ENCODE results near the gene HSFX1. TPM values are rescaled to one million over a fixed set of nuclear protein-coding genes. Genes with fewer than 3 reads are reported as not detected.

HSFX1 gene
- total RNA-seq, 2 experiments from 2014 or later: 0.31 to 0.61 TPM

DNA sequence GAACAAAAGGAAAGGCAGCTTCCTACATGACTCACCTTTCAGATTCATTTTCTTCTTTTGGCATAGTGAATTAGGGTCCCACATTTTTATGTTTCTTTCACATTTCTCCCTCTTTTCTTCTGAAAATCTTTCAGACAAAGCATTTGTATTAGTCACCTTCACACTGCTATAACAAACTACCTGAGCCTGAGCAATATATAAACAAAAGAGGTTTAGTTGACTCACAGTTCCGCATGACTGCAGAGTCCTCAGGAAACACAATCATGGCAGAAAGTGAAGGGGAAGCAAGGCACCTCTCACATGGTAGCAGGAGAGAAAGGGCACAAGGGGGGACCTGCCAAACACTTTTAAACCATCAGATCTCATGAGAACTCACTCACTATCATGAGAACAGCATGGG, 44.8 kb downstream of the HSFX1 start:
- TF ChIP-seq, protein P1, sequence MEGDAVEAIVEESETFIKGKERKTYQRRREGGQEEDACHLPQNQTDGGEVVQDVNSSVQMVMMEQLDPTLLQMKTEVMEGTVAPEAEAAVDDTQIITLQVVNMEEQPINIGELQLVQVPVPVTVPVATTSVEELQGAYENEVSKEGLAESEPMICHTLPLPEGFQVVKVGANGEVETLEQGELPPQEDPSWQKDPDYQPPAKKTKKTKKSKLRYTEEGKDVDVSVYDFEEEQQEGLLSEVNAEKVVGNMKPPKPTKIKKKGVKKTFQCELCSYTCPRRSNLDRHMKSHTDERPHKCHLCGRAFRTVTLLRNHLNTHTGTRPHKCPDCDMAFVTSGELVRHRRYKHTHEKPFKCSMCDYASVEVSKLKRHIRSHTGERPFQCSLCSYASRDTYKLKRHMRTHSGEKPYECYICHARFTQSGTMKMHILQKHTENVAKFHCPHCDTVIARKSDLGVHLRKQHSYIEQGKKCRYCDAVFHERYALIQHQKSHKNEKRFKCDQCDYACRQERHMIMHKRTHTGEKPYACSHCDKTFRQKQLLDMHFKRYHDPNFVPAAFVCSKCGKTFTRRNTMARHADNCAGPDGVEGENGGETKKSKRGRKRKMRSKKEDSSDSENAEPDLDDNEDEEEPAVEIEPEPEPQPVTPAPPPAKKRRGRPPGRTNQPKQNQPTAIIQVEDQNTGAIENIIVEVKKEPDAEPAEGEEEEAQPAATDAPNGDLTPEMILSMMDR (IDR thresholded peaks at IDR 0.05): no peak
- H3K4me1 Mint-ChIP-seq (ENCODE audit: low read depth): peaks cover 6% of the 10 kb centered on the region
- no peak overlapping the region for H3K27ac Mint-ChIP-seq
- intact Hi-C loops (cut with micrococcal nuclease): no loop called here
- ATAC-seq (peak; percentile 42), DNase-seq (no peak)
- no peaks in the 10 kb centered on the region for H3K9me3 Mint-ChIP-seq
- H3K36me3 Mint-ChIP-seq (ENCODE audit: low read depth): no peaks in the 10 kb centered on the region
- ChIA-PET POLR2A (no interaction called here), CTCF (no interaction called here)
- no peak overlapping the region for H3K4me3 Mint-ChIP-seq
- peaks cover 16% of the 10 kb centered on the region for H3K27me3 Mint-ChIP-seq

DNA sequence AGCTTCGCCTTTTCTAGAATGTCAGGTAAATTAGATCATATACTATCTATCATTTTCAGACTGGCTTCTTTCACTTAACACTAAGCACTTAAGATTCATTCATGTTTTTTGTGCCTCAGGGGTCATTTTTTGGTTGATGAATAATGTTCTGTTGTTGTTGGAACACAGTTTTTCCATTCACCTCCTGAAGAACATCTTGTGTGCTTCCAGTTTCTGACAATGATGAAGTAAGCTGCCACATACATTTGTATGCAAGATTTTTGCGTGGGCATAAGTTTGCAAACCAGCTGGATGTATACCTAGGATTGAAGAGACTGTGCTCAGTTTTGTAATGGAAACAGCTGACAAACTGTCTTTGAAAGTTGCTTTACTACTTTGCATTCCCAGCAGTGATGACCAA, 45.5 kb downstream of the HSFX1 start:
- H3K4me3 Mint-ChIP-seq: no peak overlapping the region
- peaks cover 15% of the 10 kb centered on the region for H3K27me3 Mint-ChIP-seq
- H3K36me3 Mint-ChIP-seq (ENCODE audit: low read depth): no peaks in the 10 kb centered on the region
- peaks cover 6% of the 10 kb centered on the region for H3K4me1 Mint-ChIP-seq (ENCODE audit: low read depth)
- intact Hi-C loops (cut with micrococcal nuclease): no loop called here
- TF ChIP-seq, protein P1 (IDR thresholded peaks at IDR 0.05): no peak
- ATAC-seq (no peak), DNase-seq (no peak)
- H3K27ac Mint-ChIP-seq: no peak overlapping the region
- no peaks in the 10 kb centered on the region for H3K9me3 Mint-ChIP-seq
- ChIA-PET POLR2A (no interaction called here), CTCF (no interaction called here)

DNA sequence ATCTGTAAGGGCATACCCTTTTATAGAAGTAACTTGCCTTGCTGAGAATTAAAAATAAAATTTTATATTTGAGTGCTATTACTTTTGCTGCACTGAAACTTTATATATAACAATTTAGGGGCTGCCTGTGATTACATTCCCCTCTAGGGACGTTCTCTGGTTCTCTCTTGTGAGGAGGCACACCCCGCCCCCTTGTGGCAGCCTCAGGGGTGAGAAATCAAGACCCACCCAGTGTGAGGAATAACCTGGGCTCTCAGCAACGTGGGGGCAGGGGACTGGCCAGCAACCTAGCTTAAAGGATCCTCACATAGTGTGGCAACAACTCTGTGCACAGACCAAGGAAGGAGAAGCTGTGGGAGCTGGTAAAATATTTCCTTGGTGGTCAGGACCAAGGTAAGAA, 51.6 kb downstream of the HSFX1 start:
- Mint-ChIP-seq H3K27ac (no peak overlapping the region), H3K36me3 (ENCODE audit: low read depth) (no peaks in the 10 kb centered on the region), H3K4me1 (ENCODE audit: low read depth) (peaks cover 24% of the 10 kb centered on the region), H3K9me3 (no peaks in the 10 kb centered on the region), H3K27me3 (peaks cover 14% of the 10 kb centered on the region), H3K4me3 (no peak overlapping the region)
- DNase-seq: peak; percentile 70
- POLR2A ChIA-PET: no interaction called here
- CTCF ChIA-PET: no interaction called here
- intact Hi-C loops (cut with micrococcal nuclease): no loop called here
- TF ChIP-seq, protein P1 (IDR thresholded peaks at IDR 0.05): peak; percentile 48
- ATAC-seq: no peak

Other genes with a start within 250 kb of the HSFX1 start
- gene EOLA1, start 233.1 kb upstream of the HSFX1 start, total RNA-seq: 10 to 100 TPM; 60.3 to 60.7 TPM
- not detected for gene HSFX3, start 224.1 kb upstream of the HSFX1 start, total RNA-seq
- not detected for gene MAGEA9B, start 186.6 kb upstream of the HSFX1 start, total RNA-seq
- gene HSFX2, start 178.8 kb upstream of the HSFX1 start, total RNA-seq: not detected
- gene TMEM185A, start 142.3 kb upstream of the HSFX1 start, total RNA-seq: 10 to 100 TPM; 13.2 to 14.6 TPM
- not detected for gene MAGEA11, start 62.0 kb upstream of the HSFX1 start, total RNA-seq
- not detected for gene MAGEA9, start 7.9 kb downstream of the HSFX1 start, total RNA-seq
- not detected for gene MAGEA8, start 107.1 kb downstream of the HSFX1 start, total RNA-seq
- gene HSFX4, start 155.5 kb downstream of the HSFX1 start, total RNA-seq: not detected
- gene EOLA2, start 164.4 kb downstream of the HSFX1 start, total RNA-seq: 10 to 100 TPM; 23.2 to 25.8 TPM

Data from activated CD8-positive, alpha-beta T cell treated with anti-CD3 and anti-CD28 coated beads for 36 hours (primary cell).